22Rv1 (cell line): ENCODE measurements around the gene BZW2.

Source experiments
- ZFX ChIP-seq: fragments of 450-650 bp; IDR thresholded peaks from 2 replicates; pipeline ENCODE4 v1.6.1; 2017; ENCODE audit warnings: antibody characterized with exemption, borderline replicate concordance
- TF ChIP-seq, protein P1 (sequence below): fragments of 450-650 bp; IDR thresholded peaks from 2 replicates; pipeline ENCODE4 v1.5.1; 2017; ENCODE audit warnings: mild to moderate bottlenecking

DNA sequence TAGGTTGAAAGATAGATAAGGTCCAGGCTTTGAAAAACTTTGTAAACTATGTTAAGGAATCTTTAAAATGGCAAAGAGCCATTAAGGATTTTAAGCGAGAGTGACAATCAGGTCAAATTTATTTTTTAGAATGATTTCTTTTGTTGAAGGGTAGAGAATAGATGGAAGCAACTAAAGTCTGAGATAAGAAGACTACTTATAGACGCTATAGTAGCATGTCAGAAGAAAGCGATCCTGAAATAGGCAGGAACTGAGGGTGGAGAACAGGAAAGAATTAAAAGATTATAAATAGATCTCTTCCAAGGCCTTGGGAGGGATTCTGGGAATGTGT lies 94.6 kb downstream of the BZW2 start:
- TF ChIP-seq, protein P1, sequence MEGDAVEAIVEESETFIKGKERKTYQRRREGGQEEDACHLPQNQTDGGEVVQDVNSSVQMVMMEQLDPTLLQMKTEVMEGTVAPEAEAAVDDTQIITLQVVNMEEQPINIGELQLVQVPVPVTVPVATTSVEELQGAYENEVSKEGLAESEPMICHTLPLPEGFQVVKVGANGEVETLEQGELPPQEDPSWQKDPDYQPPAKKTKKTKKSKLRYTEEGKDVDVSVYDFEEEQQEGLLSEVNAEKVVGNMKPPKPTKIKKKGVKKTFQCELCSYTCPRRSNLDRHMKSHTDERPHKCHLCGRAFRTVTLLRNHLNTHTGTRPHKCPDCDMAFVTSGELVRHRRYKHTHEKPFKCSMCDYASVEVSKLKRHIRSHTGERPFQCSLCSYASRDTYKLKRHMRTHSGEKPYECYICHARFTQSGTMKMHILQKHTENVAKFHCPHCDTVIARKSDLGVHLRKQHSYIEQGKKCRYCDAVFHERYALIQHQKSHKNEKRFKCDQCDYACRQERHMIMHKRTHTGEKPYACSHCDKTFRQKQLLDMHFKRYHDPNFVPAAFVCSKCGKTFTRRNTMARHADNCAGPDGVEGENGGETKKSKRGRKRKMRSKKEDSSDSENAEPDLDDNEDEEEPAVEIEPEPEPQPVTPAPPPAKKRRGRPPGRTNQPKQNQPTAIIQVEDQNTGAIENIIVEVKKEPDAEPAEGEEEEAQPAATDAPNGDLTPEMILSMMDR: no peak
- no peak for TF ChIP-seq ZFX
